ENCODE data around the gene METTL24. TPM values are rescaled to one million over a fixed set of nuclear protein-coding genes. Genes with fewer than 3 reads are reported as not detected.

The METTL24 gene
- total RNA-seq, 1 experiment from 2014 or later: not detected

DNA sequence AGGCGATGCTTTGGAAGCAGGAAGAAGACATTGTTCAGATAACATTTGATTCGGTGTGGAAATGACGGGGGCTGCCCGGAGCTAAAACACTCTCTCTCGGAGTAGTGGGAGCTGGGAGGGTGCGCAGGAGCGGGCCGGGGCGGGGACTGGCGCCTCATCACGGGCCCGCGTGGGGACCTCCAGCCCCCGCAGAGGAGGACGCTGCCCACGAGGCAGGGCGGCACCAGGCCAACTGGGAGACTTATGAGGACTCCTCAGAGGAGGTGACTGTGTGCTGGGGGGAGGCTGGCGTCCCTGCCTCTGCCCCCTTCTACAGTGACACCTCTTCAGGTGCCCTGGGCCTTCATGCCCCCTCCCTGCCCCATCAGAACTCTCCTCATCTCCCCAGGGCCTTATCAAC lies 42.1 kb upstream of the METTL24 start:
- Histone ChIP-seq H3K4me2 (no peak overlapping the region), H3K27me3 (ENCODE audit: insufficient read depth, low read depth) (no peaks in the 10 kb centered on the region), H3K36me3 (ENCODE audit: low read depth) (no peaks in the 10 kb centered on the region), H3K4me1 (replicated peaks; ENCODE audit: insufficient read depth) (no peaks in the 10 kb centered on the region), H2AFZ (no peak overlapping the region), H4K20me1 (ENCODE audit: insufficient read depth) (no peaks in the 10 kb centered on the region), H3K27ac (no peak overlapping the region), H3F3A (ENCODE audit: insufficient read depth, low read depth) (no peaks in the 10 kb centered on the region), H3K9me3 (ENCODE audit: insufficient read depth, low read depth) (no peaks in the 10 kb centered on the region), H3K4me3 (no peak overlapping the region), H3K79me2 (ENCODE audit: low read depth) (no peaks in the 10 kb centered on the region), H3K9me2 (ENCODE audit: insufficient read depth) (no peaks in the 10 kb centered on the region)
- no peak for TF ChIP-seq EZH2 (IDR thresholded peaks at IDR 0.05; ENCODE audit: low read depth)
- TF ChIP-seq, protein P1, sequence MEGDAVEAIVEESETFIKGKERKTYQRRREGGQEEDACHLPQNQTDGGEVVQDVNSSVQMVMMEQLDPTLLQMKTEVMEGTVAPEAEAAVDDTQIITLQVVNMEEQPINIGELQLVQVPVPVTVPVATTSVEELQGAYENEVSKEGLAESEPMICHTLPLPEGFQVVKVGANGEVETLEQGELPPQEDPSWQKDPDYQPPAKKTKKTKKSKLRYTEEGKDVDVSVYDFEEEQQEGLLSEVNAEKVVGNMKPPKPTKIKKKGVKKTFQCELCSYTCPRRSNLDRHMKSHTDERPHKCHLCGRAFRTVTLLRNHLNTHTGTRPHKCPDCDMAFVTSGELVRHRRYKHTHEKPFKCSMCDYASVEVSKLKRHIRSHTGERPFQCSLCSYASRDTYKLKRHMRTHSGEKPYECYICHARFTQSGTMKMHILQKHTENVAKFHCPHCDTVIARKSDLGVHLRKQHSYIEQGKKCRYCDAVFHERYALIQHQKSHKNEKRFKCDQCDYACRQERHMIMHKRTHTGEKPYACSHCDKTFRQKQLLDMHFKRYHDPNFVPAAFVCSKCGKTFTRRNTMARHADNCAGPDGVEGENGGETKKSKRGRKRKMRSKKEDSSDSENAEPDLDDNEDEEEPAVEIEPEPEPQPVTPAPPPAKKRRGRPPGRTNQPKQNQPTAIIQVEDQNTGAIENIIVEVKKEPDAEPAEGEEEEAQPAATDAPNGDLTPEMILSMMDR (conservative IDR thresholded peaks at IDR 0.05): no peak
- BruUV-seq (replicated peaks): no TSS peak
- DNase-seq: peak in 1 of 2 experiments; percentile 13
- intact Hi-C loops (cut with micrococcal nuclease; ENCODE audit: unreplicated experiment): no loop called here
- POLR2A ChIA-PET (ENCODE audit: unreplicated experiment): no interaction called here
- CTCF ChIA-PET: interaction anchor here (0.6 kb wide), 1 partner anchor 101 kb away, joined by 3 read pairs; no protein-coding TSS in a partner anchor

DNA sequence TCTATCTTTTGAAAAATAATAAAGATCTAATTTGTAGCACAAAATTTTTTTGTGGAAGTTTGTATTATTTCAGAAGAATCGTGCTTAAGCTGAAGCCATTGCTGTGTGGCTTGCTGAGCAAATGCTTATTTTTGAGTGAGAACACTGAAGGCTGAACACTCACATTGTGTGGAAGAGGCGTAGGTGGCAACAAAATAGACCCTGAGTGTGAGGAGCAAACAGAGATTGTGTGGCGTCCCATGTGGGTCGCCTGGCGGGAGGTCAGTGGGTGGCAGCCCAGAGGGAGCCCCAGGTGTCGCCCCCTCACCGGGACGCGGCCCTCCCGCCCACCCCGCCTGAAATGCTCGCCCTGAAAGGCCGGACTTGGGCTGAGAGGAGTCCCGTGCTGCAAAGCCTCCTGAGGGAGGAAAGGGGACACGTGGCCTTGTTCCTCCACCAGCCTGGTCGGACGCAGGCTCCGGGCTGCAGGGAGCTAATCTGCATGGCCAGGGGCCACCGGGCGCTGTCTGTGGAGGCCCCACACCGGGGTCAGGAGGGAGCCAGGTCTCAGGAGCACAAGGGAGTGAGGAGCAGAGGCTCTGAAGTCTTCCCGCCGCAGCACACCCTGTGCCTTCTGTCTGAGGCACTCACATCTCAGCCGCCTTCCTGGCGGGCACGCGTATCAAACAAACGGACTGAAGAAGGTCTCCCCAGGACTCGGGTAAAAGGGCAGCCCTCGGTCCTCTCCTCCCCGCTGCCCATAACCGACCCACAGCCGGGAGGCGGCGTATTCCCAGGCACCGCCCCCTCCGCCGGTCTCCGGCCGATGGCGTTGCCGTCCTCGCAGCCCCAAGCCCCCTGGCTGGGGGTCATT lies 41.3 kb upstream of the METTL24 start:
- TF ChIP-seq EZH2 (IDR thresholded peaks at IDR 0.05; ENCODE audit: low read depth): no peak
- TF ChIP-seq, protein P1 (conservative IDR thresholded peaks at IDR 0.05): no peak
- no peaks in the 10 kb centered on the region for H3K4me1 ChIP-seq (replicated peaks; ENCODE audit: insufficient read depth)
- CTCF ChIA-PET: interaction anchor here (0.6 kb wide), 1 partner anchor 102 kb away, joined by 3 read pairs; no protein-coding TSS in a partner anchor
- no peaks in the 10 kb centered on the region for H3F3A ChIP-seq (ENCODE audit: insufficient read depth, low read depth)
- H3K27ac ChIP-seq: no peak overlapping the region
- no peaks in the 10 kb centered on the region for H3K36me3 ChIP-seq (ENCODE audit: low read depth)
- no peak overlapping the region for H3K4me2 ChIP-seq
- no peak overlapping the region for H2AFZ ChIP-seq
- intact Hi-C loops (cut with micrococcal nuclease; ENCODE audit: unreplicated experiment): no loop called here
- H3K9me3 ChIP-seq (ENCODE audit: insufficient read depth, low read depth): no peaks in the 10 kb centered on the region
- POLR2A ChIA-PET (ENCODE audit: unreplicated experiment): no interaction called here
- H4K20me1 ChIP-seq (ENCODE audit: insufficient read depth): no peaks in the 10 kb centered on the region
- DNase-seq: peak; percentile 7 to 17
- no peaks in the 10 kb centered on the region for H3K79me2 ChIP-seq (ENCODE audit: low read depth)
- no peaks in the 10 kb centered on the region for H3K9me2 ChIP-seq (ENCODE audit: insufficient read depth)
- no peak overlapping the region for H3K4me3 ChIP-seq
- BruUV-seq (replicated peaks): no TSS peak
- H3K27me3 ChIP-seq (ENCODE audit: insufficient read depth, low read depth): no peaks in the 10 kb centered on the region

- no peaks in the 10 kb centered on the region for H3K9me3 ChIP-seq (ENCODE audit: insufficient read depth, low read depth)
- no peak for TF ChIP-seq EZH2 (IDR thresholded peaks at IDR 0.05; ENCODE audit: low read depth)
- TF ChIP-seq, protein P1 (conservative IDR thresholded peaks at IDR 0.05): no peak
- H3K27ac ChIP-seq: no peak overlapping the region
- no peaks in the 10 kb centered on the region for H3K9me2 ChIP-seq (ENCODE audit: insufficient read depth)
- no peak overlapping the region for H3K4me2 ChIP-seq
- H3K36me3 ChIP-seq (ENCODE audit: low read depth): no peaks in the 10 kb centered on the region
- H2AFZ ChIP-seq: no peak overlapping the region
- ChIA-PET CTCF (no interaction called here), POLR2A (ENCODE audit: unreplicated experiment) (no interaction called here)
- BruUV-seq (replicated peaks): no TSS peak
- H4K20me1 ChIP-seq (ENCODE audit: insufficient read depth): no peaks in the 10 kb centered on the region
- intact Hi-C loops (cut with micrococcal nuclease; ENCODE audit: unreplicated experiment): no loop called here
- no peaks in the 10 kb centered on the region for H3K4me1 ChIP-seq (replicated peaks; ENCODE audit: insufficient read depth)
- no peaks in the 10 kb centered on the region for H3K27me3 ChIP-seq (ENCODE audit: insufficient read depth, low read depth)
- H3F3A ChIP-seq (ENCODE audit: insufficient read depth, low read depth): no peaks in the 10 kb centered on the region
- DNase-seq: peak in 1 of 2 experiments; percentile 6
- no peak overlapping the region for H3K4me3 ChIP-seq
- no peaks in the 10 kb centered on the region for H3K79me2 ChIP-seq (ENCODE audit: low read depth)
Measured at GRCh38 chr6:110398778-110399177, 40.6 kb upstream of the METTL24 start.

Measured in PC-9 (cell line).